ENCODE data around the gene PNPLA2. TPM values are rescaled to one million over a fixed set of nuclear protein-coding genes. Genes with fewer than 3 reads are reported as not detected.
A peak's percentile ranks its signal among the peaks of the same experiment; 100 is the strongest.

The PNPLA2 gene
- polyA plus RNA-seq, 3 donors, result 26.8 to 321 (median 35.0) TPM

GRCh38 chr11:839875-840617 lies 21.3 kb downstream of the PNPLA2 start:
- Histone ChIP-seq H3K27ac (ENCODE audit: low read depth in 1 of 2, low read length in 2 of 2) (peak overlapping the region in 1 of 2 donors; percentile 3), H3K9me3 (replicated peaks in 1 of 2; ENCODE audit: control insufficient read depth in 1 of 2, insufficient read depth in 1 of 2, low read length in 2 of 2) (no peaks in the 10 kb centered on the region), H2AFZ (ENCODE audit: insufficient read depth, low read depth, low read length, poor library complexity, severe bottlenecking) (no peak overlapping the region), H3K79me2 (ENCODE audit: insufficient read depth, low read length) (peaks cover 30% of the 10 kb centered on the region), H3K4me1 (ENCODE audit: control insufficient read depth in 1 of 2, insufficient read depth in 2 of 2, low read length in 2 of 2) (peaks cover 37 to 50% of the 10 kb centered on the region in 2 donors), H3K27me3 (ENCODE audit: control insufficient read depth in 2 of 2, insufficient read depth in 2 of 2, low read length in 2 of 2) (peaks cover 0 to 2% of the 10 kb centered on the region in 2 donors), H3K4me2 (replicated peaks; ENCODE audit: extremely low read depth, low read length, poor library complexity, severe bottlenecking) (no peak overlapping the region), H4K20me1 (ENCODE audit: insufficient read depth, low read length) (peaks cover 75% of the 10 kb centered on the region), H3K4me3 (replicated peaks in 1 of 3; ENCODE audit: low read depth in 2 of 3, low read length in 3 of 3) (no peak overlapping the region), H3K9ac (ENCODE audit: insufficient read depth, low read length, poor library complexity, severe bottlenecking) (no peak overlapping the region), H3K36me3 (replicated peaks in 1 of 2; ENCODE audit: control insufficient read depth in 1 of 2, insufficient read depth in 2 of 2, low read length in 2 of 2) (peaks cover 41 to 46% of the 10 kb centered on the region in 2 donors)
- no peak for DNase-seq
- peaks cover 0 to 19% (median 8%) of the 10 kb centered on the region in 3 donors for H3K27me3 Mint-ChIP-seq (ENCODE audit: low read depth in 3 of 3)
- TF ChIP-seq CTCF (IDR thresholded peaks at IDR 0.05), result peak; percentile 57
- peaks cover 0 to 3% (median 0%) of the 10 kb centered on the region in 7 donors for H3K9me3 Mint-ChIP-seq
- peaks cover 35% of the 10 kb centered on the region for H3K4me1 Mint-ChIP-seq
- H3K36me3 Mint-ChIP-seq, result peaks cover 43 to 48% of the 10 kb centered on the region in 2 donors
- peak overlapping the region in 3 of 7 donors; percentile 57 to 74 (median 69) for H3K27ac Mint-ChIP-seq
- intact Hi-C loops (cut with micrococcal nuclease), result loop anchor here in 1 of 2 donors (5.0 kb wide), 1 partner anchor 33 kb away; the partner anchor contains the start of genes PIDD1 and RPLP2
- 96% methylated on average over 19 of the region's 25 CpGs for WGBS (ENCODE audit: insufficient coverage)
- no peak overlapping the region for H3K4me3 Mint-ChIP-seq

DNA sequence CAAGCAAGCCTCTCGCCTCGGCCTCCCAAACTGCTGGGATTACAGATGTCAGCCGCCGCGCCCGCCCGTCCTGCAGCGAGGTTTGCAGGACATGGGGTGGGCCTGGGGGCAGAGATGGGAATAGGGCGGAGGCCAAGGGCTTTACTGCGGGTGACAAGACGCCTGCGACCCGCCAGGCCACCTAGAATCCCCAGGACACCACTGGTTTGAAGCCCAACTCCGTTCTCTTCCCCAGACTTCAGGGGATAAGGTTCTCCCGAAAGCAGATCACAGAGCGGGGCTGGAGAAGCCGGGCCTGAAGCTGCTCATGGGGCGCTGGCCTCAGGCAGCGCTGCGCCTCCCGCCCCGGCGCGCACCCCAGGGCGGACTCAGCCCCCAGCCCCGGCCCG lies 23.3 kb downstream of the PNPLA2 start:
- H3K4me1 Mint-ChIP-seq, result peaks cover 43% of the 10 kb centered on the region
- TF ChIP-seq CTCF (IDR thresholded peaks at IDR 0.05), result no peak
- Histone ChIP-seq H3K4me1 (ENCODE audit: control insufficient read depth in 1 of 2, insufficient read depth in 2 of 2, low read length in 2 of 2) (peaks cover 40 to 64% of the 10 kb centered on the region in 2 donors), H3K27me3 (ENCODE audit: control insufficient read depth in 2 of 2, insufficient read depth in 2 of 2, low read length in 2 of 2) (no peaks in the 10 kb centered on the region), H3K79me2 (ENCODE audit: insufficient read depth, low read length) (peaks cover 29% of the 10 kb centered on the region), H3K9me3 (replicated peaks in 1 of 2; ENCODE audit: control insufficient read depth in 1 of 2, insufficient read depth in 1 of 2, low read length in 2 of 2) (no peaks in the 10 kb centered on the region), H3K4me3 (replicated peaks in 1 of 3; ENCODE audit: low read depth in 2 of 3, low read length in 3 of 3) (peak overlapping the region; percentile 88 to 94 (median 92)), H3K27ac (ENCODE audit: low read depth in 1 of 2, low read length in 2 of 2) (peak overlapping the region; percentile 15 to 93), H3K9ac (ENCODE audit: insufficient read depth, low read length, poor library complexity, severe bottlenecking) (peak overlapping the region; percentile 95), H2AFZ (ENCODE audit: insufficient read depth, low read depth, low read length, poor library complexity, severe bottlenecking) (peak overlapping the region; percentile 72), H4K20me1 (ENCODE audit: insufficient read depth, low read length) (peaks cover 76% of the 10 kb centered on the region), H3K36me3 (replicated peaks in 1 of 2; ENCODE audit: control insufficient read depth in 1 of 2, insufficient read depth in 2 of 2, low read length in 2 of 2) (peaks cover 33 to 36% of the 10 kb centered on the region in 2 donors), H3K4me2 (replicated peaks; ENCODE audit: extremely low read depth, low read length, poor library complexity, severe bottlenecking) (peak overlapping the region; percentile 88)
- no peak for DNase-seq
- WGBS (ENCODE audit: insufficient coverage), result 1% methylated on average over 27 of the region's 27 CpGs
- H3K36me3 Mint-ChIP-seq, result peaks cover 34 to 38% of the 10 kb centered on the region in 2 donors
- H3K27ac Mint-ChIP-seq, result peak overlapping the region in 6 of 7 donors; percentile 45 to 88 (median 74)
- peak overlapping the region; percentile 86 to 93 for H3K4me3 Mint-ChIP-seq
- no peaks in the 10 kb centered on the region for H3K9me3 Mint-ChIP-seq
- intact Hi-C loops (cut with micrococcal nuclease), result loop anchor here in 1 of 2 donors (5.0 kb wide), 1 partner anchor 35 kb away; the partner anchor contains the start of genes PIDD1 and RPLP2
- H3K27me3 Mint-ChIP-seq (ENCODE audit: low read depth in 3 of 3), result peaks cover 0 to 13% (median 8%) of the 10 kb centered on the region in 3 donors
